GM12872 (cell line): Measurements from ENCODE around the gene PTPRD.

Experiments
- TF ChIP-seq, protein P1 (sequence below): IDR thresholded peaks from 3 replicates; pipeline ENCODE4 v1.5.1; 2011; ENCODE audit warnings: low read depth, mild to moderate bottlenecking, low read length, moderate library complexity; ENCODE audit not compliant: insufficient read depth

Gene PTPRD

GRCh38 chr9:8666060-8666459 is 1946.7 kb downstream of the PTPRD start:
- TF ChIP-seq, protein P1, sequence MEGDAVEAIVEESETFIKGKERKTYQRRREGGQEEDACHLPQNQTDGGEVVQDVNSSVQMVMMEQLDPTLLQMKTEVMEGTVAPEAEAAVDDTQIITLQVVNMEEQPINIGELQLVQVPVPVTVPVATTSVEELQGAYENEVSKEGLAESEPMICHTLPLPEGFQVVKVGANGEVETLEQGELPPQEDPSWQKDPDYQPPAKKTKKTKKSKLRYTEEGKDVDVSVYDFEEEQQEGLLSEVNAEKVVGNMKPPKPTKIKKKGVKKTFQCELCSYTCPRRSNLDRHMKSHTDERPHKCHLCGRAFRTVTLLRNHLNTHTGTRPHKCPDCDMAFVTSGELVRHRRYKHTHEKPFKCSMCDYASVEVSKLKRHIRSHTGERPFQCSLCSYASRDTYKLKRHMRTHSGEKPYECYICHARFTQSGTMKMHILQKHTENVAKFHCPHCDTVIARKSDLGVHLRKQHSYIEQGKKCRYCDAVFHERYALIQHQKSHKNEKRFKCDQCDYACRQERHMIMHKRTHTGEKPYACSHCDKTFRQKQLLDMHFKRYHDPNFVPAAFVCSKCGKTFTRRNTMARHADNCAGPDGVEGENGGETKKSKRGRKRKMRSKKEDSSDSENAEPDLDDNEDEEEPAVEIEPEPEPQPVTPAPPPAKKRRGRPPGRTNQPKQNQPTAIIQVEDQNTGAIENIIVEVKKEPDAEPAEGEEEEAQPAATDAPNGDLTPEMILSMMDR = no peak

DNA sequence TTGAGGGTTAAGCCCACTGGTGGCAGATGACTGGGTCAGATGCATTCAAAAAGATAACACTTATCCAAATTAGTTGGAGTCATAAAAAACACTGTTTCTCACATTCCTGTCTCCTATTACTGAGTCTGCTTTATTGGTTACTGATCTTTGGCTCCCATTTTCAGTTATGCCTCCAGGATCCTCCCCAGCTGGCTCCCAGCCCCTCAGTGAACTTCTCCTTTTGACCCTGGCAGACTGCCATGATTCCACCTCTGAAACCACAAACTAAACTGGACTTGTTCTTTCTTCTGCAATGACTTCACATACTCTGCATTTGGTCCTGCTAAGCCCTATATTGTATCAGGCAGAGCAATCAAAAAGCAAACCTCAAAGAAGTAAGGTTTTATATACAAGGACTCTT is 1952.4 kb downstream of the PTPRD start:
- TF ChIP-seq, protein P1 = no peak

GRCh38 chr9:8659108-8659507 is 1953.7 kb downstream of the PTPRD start:
- TF ChIP-seq, protein P1 = no peak

GRCh38 chr9:8655071-8655470 is 1957.7 kb downstream of the PTPRD start:
- TF ChIP-seq, protein P1 = no peak

DNA sequence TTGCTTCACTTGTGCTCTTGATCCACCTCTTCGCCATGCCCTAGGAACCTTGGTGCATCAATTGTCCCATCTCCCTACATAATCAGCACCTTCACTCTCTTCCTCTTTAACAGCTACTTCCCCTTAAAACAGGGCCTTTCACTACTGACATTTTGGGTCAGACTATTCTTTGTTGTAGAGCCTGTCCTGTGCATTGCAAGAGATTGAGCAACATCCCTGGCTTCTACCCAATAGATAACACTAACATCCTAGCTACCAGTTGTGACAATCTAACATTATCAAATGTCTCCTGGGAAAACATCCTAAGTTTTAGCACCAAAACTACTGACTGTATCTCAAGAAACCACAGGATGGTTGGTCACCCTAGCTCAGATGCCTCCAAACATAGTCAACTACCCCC is 1958.9 kb downstream of the PTPRD start:
- TF ChIP-seq, protein P1 = no peak

DNA sequence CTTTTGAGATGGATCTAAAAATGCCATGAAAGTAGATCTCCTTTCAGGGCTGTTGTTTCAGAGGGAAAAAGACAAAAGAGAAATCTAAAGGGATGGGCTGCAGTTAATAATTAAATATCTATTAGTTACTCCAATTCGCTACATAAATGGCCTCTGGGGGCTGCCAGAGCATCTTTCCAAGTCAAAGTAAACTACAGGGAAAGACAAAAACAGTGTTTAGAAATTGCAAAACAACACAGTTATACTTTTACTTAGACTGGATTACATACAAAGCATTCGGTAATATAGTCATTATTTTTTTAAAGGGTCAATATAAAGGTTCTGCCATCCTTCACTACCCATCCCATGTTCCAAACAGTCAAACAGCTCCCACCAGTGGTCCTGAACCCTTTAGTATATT is 1959.7 kb downstream of the PTPRD start:
- TF ChIP-seq, protein P1 = no peak

- TF ChIP-seq, protein P1 = no peak
Observed at GRCh38 chr9:8652255-8652654, 1960.5 kb downstream of the PTPRD start.

GRCh38 chr9:8651846-8652215 is 1961.0 kb downstream of the PTPRD start:
- TF ChIP-seq, protein P1 = no peak
